Islet precursor cell (in vitro differentiated cells): Measurements from ENCODE around the gene CDK5R1.
"Not testable (repeated sequence)": the region's sequence is repeated elsewhere in the genome, so short reads cannot be mapped to it uniquely, and the experiment has no call there.

ENCODE experiments used
- DNase-seq: peaks from one replicate; pipeline ENCODE4 v3.0.0-alpha.2; 2018

CDK5R1 gene

DNA sequence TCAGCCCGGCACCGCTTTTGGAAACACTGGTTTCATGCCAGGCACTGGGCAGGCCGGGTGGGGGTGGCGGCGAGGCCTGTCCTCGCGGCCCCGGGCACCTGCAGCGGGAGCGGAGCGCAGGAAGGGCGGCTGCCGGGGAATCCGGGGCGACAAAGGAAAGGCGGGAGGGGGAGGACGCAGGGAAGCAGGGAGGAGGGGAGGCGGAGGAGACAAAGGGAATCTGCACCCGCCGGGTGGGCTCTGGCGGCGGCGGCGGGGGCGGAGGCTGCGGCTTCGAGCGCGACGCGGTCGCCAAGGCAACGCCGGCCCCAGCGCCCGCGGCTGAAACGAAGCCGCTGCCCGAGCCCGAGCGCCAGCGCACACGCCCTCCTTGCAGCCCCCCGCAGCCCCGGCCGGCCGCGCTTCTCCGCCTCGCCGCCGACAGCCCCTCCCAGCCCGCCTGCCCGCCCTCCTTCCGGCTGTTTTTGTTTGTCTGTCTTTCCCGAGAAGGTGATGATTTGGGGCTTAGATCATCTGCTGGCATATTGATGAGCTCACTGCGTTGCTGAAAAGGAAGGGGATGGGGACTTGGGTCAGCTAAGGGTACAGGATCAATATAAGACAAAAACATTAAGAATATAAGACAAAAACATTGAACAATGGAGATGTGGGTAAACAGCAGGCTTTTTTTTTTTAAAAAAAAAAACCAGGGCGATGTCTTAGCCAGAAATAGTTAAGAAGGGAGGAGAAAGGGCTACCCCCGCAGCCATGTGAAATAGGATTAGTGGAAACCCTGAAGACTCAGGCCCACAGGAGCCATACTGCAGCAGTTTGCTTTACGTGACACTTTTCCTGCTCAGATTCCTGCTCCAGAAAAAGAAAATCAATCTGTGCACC, 32.7 kb downstream of the CDK5R1 start:
- DNase-seq: peak; percentile 96

DNA sequence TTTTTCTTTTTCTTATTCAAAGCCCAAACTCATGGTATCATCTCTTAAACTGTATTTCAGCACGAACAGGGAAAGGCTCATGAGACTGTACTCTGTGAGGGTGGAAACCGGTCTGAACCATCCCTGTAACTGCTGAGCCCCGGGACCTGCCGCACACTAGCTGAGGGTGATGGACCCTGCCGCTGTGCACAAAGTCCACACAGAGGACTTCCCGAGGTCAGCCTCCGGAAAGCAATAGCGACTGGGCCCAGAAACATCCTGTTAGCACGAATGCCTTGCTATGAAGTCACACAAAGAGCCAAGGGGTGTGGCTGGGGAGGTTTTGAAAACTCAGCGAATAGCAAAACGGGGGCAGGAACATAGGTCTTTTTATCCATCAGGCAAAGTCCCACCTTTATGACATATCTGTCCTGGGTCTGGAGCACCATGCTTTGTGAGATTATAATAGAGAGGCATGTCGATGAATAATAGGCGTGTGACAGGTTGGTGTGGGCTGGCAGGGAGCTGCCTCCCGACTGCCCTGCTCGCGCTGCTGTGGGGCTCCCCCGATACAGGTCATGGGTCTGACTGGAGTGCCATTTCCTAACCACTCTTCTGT, 33.4 kb downstream of the CDK5R1 start:
- peak; percentile 90 for DNase-seq

DNA sequence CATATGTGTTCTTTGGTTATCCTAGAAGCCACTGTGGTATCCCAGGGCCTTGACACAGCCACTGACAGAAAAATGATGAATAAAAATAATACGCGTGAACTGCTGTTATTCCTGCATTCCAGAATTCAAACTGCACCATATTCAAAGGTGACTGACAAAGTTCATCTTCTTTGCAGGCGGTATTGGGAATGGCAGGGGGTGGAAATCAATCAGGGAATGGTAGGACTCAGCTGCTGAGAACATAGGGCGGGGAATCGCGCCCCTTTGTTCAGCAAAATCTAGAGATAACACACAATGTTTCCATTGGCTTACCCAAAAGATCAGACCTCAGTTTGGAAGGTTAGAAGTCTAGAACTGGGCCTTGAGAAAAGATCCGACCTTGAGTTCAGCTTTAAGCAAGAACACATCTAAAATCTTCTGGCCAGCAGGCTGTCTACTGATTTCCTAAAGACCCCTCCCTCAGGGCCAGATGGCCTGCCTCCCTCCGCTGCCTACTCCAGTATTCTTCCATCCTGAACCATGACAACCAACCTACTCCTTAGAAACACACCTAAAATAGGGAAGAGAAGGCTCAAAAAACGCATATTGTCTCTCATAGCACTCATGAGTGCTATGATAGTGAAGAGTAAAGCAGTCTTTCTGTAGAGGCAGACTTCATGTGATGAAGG, 34.1 kb downstream of the CDK5R1 start:
- DNase-seq: no peak

DNA sequence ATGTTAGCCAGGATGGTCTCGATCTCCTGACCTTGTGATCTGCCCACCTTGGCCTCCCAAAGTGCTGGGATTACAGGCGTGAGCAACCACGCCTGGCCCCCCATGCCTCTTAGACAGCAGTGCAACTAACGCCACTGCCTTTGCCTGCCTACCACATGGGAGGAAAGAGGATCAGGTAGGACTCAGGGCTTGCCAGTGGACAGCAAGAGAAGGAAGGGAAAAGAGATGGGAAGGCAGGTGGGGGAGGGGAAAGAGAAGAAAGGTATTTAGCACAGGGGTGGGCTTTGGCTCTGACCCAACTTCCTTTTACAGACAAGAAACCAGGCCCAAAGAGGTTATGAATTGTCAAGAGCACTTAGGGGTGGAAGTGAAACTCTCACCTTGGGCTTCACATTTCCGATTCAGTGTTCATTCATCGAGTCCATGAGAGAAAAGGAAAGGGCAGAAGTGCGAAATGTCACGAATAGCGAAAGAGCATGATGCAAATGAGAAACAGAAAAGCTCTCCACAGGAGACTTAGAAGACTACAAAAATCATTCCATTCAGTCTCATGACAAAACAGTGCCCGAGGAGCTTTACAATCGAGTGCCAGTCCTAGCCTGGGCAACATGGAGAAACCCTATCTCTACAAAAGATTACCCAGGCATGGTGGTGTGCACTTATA, 36.4 kb downstream of the CDK5R1 start:
- DNase-seq: no peak

DNA sequence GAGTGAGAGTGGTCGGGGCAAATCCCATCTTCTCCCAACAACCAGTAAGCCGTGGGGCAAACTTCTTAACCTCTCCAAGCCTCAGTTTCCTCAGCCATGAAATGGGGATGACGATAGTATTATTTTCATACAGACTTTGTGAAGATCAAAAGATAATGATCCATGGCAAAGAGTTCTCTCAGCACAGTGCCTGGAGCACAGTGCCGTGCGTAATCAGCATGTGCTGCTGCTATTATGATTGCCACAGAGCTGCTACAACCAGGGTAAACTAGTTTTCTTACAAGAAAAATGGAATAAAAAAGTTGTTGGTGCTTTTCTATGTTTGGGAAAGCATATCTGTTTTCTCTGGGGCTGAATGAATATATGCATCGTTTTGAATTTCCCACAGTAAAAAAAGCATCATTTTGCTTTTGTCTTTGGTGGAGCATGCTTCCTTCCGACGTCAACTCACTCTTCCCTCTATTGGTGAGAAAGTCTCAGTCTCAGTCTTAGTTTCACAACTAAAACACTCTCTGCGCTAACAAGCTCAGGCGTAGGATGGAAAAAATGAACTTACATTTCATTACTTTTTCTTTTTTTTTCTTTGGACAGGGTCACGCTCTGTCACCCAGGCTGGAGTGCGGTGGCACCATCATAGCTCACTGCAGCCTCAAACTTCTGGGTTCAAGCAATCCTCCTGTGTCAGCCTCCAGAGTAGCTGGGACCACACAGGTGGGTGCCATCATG, 37.2 kb downstream of the CDK5R1 start:
- DNase-seq: no peak

DNA sequence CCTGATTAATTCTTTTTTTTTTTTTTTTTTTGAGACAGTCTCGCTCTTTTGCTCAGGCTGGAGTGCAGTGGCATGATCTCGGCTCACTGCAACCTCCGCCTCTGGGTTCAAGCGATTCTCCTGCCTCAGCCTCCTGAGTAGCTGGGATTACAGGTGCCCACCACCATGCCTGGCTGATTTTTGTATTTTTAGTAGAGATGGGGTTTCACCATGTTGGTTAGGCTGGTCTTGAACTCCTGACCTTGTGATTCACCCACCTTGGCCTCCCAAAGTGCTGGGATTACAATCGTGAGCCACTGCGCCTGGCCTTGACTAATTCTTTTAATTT, 37.7 kb downstream of the CDK5R1 start:
- DNase-seq: not testable (repeated sequence)

DNA sequence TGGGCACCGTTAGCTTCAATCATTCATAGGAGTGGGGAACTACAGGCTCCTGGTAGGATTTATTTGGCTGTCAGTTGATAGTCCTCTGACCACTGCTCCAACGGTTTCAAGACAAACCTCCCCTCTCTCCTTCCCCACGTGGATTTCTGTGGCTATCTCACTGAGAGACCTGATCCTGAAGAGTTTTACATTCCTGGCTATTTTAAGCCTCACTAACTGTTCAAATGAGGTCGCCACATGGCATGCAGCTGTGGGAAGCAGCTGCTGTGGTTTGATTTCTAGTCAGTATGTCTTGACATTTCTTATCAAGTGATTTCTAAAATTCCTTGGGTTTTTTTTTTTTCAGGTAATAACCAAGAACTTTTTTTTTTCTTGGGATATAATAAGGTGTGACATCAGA, 38.3 kb downstream of the CDK5R1 start:
- DNase-seq: peak; percentile 57

DNA sequence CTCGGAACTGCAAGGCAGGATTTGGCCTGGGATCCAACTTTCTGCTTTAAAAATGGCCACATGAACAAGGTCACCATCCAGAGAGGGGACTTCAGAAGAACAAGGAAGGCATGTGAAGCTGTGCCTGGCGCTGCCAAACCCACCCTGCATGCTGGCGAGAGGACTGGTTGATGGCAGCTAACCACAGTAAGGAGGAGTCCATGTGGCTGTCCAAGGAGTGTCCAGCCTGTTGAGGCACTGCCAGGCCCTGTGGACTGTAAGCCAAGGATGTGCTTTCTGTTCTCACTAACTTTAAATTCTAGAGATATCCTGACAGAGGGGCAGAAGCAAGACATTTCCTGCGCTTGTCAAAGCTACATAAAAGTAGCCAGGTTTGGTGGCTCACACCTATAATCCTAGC, 40.4 kb downstream of the CDK5R1 start:
- DNase-seq: peak; percentile 49

DNA sequence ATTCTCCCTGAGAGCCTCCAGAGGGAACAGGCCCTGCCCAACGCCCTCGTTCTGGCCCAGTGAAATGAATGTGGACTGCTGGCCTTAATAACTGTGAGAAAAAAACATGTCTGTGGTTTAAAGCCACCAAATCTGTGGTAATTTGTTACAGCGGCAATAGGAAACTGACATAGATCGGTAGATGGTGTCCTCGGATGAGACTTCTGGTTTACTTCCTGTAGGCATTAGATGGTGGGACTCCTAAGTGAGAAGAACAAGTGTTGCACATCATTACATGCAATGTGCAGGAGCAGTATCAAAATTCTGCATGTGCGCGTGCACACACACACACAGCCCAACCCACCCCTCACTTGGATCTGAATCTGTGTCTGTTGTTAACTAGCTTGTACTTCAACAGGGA, 42.0 kb downstream of the CDK5R1 start:
- no peak for DNase-seq

DNA sequence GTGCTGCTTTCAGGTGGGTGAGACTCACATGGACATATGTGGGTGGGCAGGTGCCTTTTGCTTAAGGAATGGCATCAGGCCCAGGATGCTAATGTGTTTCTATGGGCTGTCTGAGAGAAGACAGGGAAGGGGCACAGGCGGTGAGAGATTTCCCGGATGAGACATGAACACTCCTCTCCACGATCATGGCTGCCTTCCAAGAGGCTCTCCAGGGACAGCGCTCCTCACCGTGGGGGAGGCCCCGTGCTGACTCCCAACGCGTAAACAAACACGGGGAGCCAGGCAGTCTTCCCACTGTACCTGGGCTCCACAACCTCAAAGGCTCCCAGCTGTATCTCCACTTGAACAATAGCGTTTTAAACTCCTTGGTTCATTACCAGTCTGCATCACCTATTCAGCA, 42.8 kb downstream of the CDK5R1 start:
- DNase-seq: no peak

DNA sequence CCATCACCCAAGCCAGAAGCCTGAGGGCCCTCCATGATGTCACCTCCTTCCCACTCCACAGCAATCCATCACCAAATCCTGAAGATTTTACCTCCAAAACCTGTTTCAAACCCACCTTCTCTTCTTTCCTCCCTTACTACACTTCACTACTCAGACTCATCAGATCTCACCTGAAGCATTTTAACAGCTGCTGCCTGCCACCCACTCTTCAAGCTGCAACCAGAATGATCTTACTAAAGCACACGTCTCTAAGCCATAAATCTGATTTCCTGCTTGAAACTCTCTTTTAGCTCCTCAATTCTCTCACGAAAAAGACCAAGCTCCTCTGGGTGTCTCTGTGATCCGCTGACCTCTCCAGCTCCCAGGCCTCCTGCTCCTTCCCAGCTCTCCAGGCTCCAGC, 46.5 kb downstream of the CDK5R1 start:
- no peak for DNase-seq

DNA sequence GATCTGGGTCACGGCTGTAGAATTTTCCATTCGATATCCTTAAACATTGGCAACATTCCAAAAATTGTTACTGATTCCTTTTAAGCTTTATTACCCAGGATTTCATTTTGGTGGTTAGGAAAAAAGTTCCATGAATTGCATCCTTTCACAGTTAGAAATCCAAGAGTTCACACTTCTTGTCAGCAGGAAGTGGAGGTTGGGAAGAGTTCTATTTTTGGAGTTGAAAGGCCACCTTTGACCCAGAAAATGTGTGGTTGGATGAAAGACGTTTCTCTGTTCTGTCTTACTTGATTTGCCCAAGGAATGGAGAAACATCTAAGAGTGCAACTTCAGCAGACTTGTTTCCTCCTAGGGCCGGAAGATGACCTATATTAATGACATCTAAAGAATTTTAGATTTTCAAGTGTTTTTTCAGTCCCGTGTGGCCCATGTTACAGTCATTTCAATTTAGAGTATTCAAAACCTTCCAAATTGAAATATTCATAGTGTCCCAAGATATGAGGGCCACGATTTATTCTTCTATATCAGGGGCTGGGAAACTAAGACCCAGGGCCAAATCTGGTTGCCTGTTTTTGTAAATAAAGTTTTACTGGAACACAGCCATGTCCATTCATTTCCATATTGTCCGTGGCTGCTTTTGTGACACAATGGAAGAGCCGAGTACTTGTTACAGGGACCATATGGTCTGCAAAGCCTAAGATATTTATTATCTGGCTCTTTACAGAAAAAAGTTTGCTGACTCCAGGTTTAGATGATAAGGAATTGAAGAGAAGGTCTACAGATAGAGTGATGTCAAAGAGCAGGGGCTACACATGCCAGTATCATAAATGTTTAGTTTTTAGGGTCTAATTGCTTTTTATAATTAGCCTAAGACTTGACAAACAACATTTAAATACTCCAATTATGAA, 50.2 kb downstream of the CDK5R1 start:
- DNase-seq: no peak
